NCI-H2107 treated with DMSO at 0.1 percent for 48 hours (cell line): ENCODE results near the gene ACSL5.
"Not testable (repeated sequence)": the region's sequence is repeated elsewhere in the genome, so short reads cannot be mapped to it uniquely, and the experiment has no call there.

Experiments used
- DNase-seq: peaks from one replicate; lab custom pipeline; 2025; ENCODE audit not compliant: unreplicated experiment; lab: John Stamatoyannopoulos, UW

The ACSL5 gene

DNA sequence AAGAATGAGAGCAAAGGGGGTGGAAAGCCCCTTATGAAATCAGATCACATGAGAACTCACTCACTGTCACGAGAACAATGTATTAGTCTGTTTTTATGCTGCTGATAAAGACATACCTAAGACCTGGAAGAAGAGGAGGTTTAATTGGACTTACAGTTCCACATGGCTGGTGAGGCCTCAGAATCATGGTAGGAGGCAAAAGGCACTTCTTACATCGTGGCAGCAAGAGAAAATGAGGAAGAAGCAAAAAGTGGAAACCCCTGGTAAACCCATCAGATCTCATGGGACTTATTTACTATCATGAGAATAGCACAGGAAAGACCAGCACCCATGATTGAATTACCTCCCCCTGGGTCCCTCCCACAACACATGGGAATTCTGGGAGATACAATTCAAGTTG, 32.9 kb downstream of the ACSL5 start:
- not testable (repeated sequence) for DNase-seq

- DNase-seq = no peak
These were observed 33.8 kb downstream of the ACSL5 start for GRCh38 chr10:112407696-112408095.

DNA sequence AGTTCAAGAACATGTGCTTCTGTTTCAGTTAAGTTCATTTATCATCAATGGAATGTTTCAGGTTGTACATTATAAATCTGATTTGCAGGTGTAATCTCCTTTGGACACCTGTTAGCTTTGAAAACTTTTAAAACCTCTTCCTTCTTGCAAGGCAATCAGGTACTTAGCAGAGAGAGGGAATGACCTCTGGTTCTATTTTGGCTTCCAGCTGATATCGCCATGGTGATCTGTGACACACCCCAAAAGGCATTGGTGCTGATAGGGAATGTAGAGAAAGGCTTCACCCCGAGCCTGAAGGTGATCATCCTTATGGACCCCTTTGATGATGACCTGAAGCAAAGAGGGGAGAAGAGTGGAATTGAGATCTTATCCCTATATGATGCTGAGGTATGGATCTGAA, 35.4 kb downstream of the ACSL5 start:
- DNase-seq = no peak

- no peak for DNase-seq
These were observed 35.8 kb downstream of the ACSL5 start for GRCh38 chr10:112409755-112410154.

GRCh38 chr10:112412696-112413095, 38.8 kb downstream of the ACSL5 start:
- no peak for DNase-seq

- no peak for DNase-seq
These were observed 47.8 kb downstream of the ACSL5 start for GRCh38 chr10:112421731-112422130.

DNA sequence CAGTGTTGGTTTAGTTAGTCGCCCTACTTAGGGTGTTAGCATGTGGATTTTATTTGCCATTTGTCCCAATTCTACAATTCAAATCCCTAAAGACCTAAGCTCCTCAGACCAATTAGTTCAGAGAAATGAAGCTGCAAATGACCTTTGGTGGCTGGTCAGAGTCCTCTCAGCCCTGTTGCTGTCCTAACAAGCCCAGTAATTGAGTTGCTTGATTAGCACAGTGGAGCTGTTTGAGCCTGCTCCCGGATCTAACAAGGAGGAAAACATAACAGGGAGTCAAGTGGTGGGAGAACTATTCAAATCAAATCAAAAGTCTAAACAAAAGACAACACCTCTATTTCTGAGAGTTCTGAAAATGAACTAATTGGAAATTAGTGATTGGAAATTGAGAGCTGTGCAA, 50.7 kb downstream of the ACSL5 start:
- no peak for DNase-seq

DNA sequence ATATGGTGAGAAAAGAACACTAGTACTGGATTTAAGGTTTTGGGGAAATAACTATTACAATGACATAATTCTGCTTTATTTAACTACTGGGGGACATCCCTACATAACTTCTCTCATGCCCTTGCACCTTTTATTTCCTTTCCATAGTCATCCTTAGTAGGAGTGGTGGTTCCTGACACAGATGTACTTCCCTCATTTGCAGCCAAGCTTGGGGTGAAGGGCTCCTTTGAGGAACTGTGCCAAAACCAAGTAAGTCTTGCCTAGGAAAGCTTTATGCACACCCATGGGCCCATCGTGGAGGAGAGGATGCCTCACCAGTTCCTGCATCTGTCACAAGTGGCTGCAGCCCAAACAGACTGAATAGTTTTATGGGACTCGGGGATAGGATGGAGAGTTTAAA, 52.2 kb downstream of the ACSL5 start:
- DNase-seq = no peak

GRCh38 chr10:112429147-112429546, 55.2 kb downstream of the ACSL5 start:
- no peak for DNase-seq

GRCh38 chr10:112429654-112430230, 55.8 kb downstream of the ACSL5 start:
- no peak for DNase-seq

GRCh38 chr10:112433136-112433535, 59.2 kb downstream of the ACSL5 start:
- DNase-seq = no peak

- DNase-seq = no peak
These were observed 61.2 kb downstream of the ACSL5 start for GRCh38 chr10:112434988-112435619.

GRCh38 chr10:112438356-112438755, 64.4 kb downstream of the ACSL5 start:
- DNase-seq = no peak

- no peak for DNase-seq
These were observed 67.6 kb downstream of the ACSL5 start for GRCh38 chr10:112441520-112441919.

GRCh38 chr10:112442063-112442462, 68.1 kb downstream of the ACSL5 start:
- no peak for DNase-seq

- DNase-seq = no peak
These were observed 72.3 kb downstream of the ACSL5 start for GRCh38 chr10:112446055-112446854.

DNA sequence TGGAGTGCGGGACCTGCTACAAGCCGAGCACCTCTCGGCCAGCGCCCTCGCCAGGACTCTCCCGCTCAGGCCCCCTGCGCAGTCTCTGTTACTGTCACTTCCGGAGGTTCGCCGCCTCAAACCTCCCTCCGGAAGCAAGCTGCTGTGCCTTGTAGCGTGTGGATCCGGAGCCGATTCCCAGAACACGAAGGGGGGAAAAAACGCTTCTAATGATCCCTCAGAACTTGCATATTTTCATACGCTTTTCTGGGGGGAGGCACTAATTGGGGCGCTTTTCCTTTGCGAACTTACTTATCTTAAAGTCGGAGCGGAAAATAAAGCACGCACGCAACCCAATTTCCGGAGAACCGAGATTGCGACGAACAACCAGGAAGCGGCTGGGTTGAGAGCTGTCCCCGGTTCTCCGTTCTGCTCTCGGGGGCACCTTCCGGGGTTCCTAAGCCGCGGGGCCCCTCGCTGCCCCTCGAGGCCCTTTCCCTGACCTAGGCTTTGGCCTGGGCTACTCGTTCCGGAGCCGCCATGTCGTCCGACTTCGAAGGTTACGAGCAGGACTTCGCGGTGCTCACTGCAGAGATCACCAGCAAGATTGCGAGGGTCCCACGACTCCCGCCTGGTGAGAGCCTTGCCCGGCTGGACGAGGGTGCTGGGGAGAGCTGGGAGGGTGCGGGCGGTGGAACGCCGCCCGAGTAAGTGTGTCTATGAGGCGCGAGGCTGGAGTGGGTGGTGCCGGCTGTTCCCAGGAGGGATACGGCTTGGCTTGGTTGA, 73.1 kb downstream of the ACSL5 start, which contains the start of the genes VTI1A and ZDHHC6:
VTI1A (plus strand) TSS at position 361 of the 765 bp plus-strand sequence; CDS start at position 520, 159 bp downstream.
ZDHHC6 (minus strand) TSS at position 60 of the 765 bp plus-strand sequence. CDS start 1,478 bp downstream, outside the sequence.
- DNase-seq = peak; percentile 52

GRCh38 chr10:112447620-112447928, 73.7 kb downstream of the ACSL5 start:
- DNase-seq = no peak

DNA sequence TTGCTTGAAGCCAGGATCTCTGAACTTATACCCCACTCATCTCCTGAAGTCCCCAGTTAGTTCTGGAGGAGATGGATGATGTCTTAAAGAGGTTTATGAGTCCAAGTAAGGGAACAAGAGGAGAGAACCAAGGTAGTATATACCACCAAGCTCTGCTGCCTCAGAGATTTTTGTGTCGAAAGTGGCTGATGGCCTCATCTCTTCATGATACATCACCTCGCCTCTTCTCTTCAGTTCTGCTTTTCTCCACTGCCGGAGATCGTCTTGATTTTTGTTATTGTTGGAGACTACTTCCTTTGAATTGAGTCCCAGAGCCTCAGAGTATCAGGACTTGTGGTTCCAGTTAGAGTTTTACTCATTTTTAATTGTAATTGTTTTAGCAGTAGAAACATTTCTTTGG, 75.0 kb downstream of the ACSL5 start:
- DNase-seq = no peak

- no peak for DNase-seq
These were observed 81.2 kb downstream of the ACSL5 start for GRCh38 chr10:112454910-112455779.
